A673 (cell line): ENCODE data around the gene MFNG. TPM values are rescaled to one million over a fixed set of nuclear protein-coding genes. Genes with fewer than 3 reads are reported as not detected.
"Not testable (repeated sequence)": the region's sequence is repeated elsewhere in the genome, so short reads cannot be mapped to it uniquely, and the experiment has no call there.

ENCODE experiments used
- BruUV-seq: library from RNA; stranded (reverse); fragments of 400-500 nt; replicated peaks from 2 replicates; lab custom pipeline; 2021; lab: Mats Ljungman, UMichigan
- CTCF ChIA-PET: fragments of 300-600 bp; sonication (Branson Sonifier 250); formaldehyde crosslinking; loops from one replicate; lab custom pipeline; 2022; ENCODE audit warnings: antibody characterized with exemption; lab: Charles Lee
- POLR2A ChIA-PET: fragments of 300-600 bp; sonication (Branson Sonifier 250); formaldehyde crosslinking; loops from one replicate; lab custom pipeline; 2022; ENCODE audit warnings: antibody characterized with exemption; ENCODE audit not compliant: low non-redundant PET; lab: Charles Lee
- DNase-seq: peaks from one replicate; pipeline ENCODE4 v3.0.0-alpha.2; 2015; ENCODE audit warnings: low spot score
- H3K27ac ChIP-seq: fragments of 200-600 bp; sonication (generic); 2 replicates; pipeline ENCODE4 v1.5.1; 2016; ENCODE audit warnings: mixed run types, low read depth, mild to moderate bottlenecking, mixed read lengths, antibody characterized with exemption, low read length; ENCODE audit not compliant: poor library complexity, severe bottlenecking
- H3K27me3 ChIP-seq: fragments of 200-600 bp; sonication (generic); replicated peaks from 2 replicates; pipeline ENCODE4 v1.6.1; 2017; ENCODE audit warnings: mixed run types, low read depth, mild to moderate bottlenecking, mixed read lengths, antibody characterized with exemption, low read length; ENCODE audit not compliant: insufficient read depth, poor library complexity
- H3K36me3 ChIP-seq: fragments of 200-600 bp; sonication (generic); 2 replicates; pipeline ENCODE4 v1.6.1; 2016; ENCODE audit warnings: mixed run types, mild to moderate bottlenecking, mixed read lengths, antibody characterized with exemption, low read length; ENCODE audit not compliant: insufficient read depth, poor library complexity, severe bottlenecking
- H3K4me1 ChIP-seq: fragments of 200-600 bp; sonication (generic); 2 replicates; pipeline ENCODE4 v1.6.1; 2017; ENCODE audit warnings: mixed run types, mild to moderate bottlenecking, mixed read lengths, antibody characterized with exemption, low read length; ENCODE audit not compliant: insufficient read depth, poor library complexity, severe bottlenecking
- H3K4me3 ChIP-seq: fragments of 200-600 bp; sonication (generic); 2 replicates; pipeline ENCODE4 v1.5.1; 2016; ENCODE audit warnings: low read depth, mixed run types, mild to moderate bottlenecking, mixed read lengths, low read length; ENCODE audit not compliant: poor library complexity, severe bottlenecking
- H3K9me3 ChIP-seq: fragments of 200-600 bp; sonication (generic); 2 replicates; pipeline ENCODE4 v1.6.1; 2016; ENCODE audit warnings: mixed run types, low read depth, mild to moderate bottlenecking, mixed read lengths, antibody characterized with exemption, low read length; ENCODE audit not compliant: poor library complexity, severe bottlenecking
- CTCF ChIP-seq: fragments of 300-800, 200-600 bp; sonication (generic); conservative IDR thresholded peaks from 2 replicates; pipeline ENCODE4 v1.5.1; 2017; ENCODE audit warnings: low read depth, mild to moderate bottlenecking, antibody characterized with exemption, low read length, moderate library complexity, mixed read lengths
- EZH2 ChIP-seq: fragments of 200-600 bp; sonication (generic); IDR thresholded peaks from 2 replicates; pipeline ENCODE4 v1.6.1; 2017; ENCODE audit warnings: borderline replicate concordance, low read depth, mild to moderate bottlenecking, mixed read lengths, antibody characterized with exemption, low read length; ENCODE audit not compliant: poor library complexity, severe bottlenecking
- intact Hi-C: fragments of 100-400 bp; cut with micrococcal nuclease; formaldehyde crosslinking; loops from one replicate; pipeline ENCODE4 v1.10.0; 2022; ENCODE audit not compliant: unreplicated experiment
- total RNA-seq: library from RNA; stranded (reverse); gene quantifications from 2 replicates; pipeline ENCODE4 v1.2.3, GENCODE V29; 2021

Gene MFNG
- total RNA-seq, 1 experiment from 2014 or later = not detected

- no peaks in the 10 kb centered on the region for H3K27me3 ChIP-seq
- TF ChIP-seq CTCF (no peak), EZH2 (no peak)
- H3K4me3 ChIP-seq = no peak overlapping the region
- CTCF ChIA-PET = no interaction called here
- no peak overlapping the region for H3K27ac ChIP-seq
- no peak for DNase-seq
- H3K9me3 ChIP-seq = no peaks in the 10 kb centered on the region
- BruUV-seq = no TSS peak
- no peaks in the 10 kb centered on the region for H3K36me3 ChIP-seq
- H3K4me1 ChIP-seq = no peaks in the 10 kb centered on the region
- POLR2A ChIA-PET = no interaction called here
- intact Hi-C loops = no loop called here
Measured at GRCh38 chr22:37470087-37470445, 16.1 kb downstream of the MFNG start.

GRCh38 chr22:37469416-37470086, 16.6 kb downstream of the MFNG start:
- H3K27ac ChIP-seq = no peak overlapping the region
- no peaks in the 10 kb centered on the region for H3K36me3 ChIP-seq
- BruUV-seq = no TSS peak
- H3K4me1 ChIP-seq = no peaks in the 10 kb centered on the region
- DNase-seq = no peak
- intact Hi-C loops = no loop called here
- no peaks in the 10 kb centered on the region for H3K9me3 ChIP-seq
- no peak overlapping the region for H3K4me3 ChIP-seq
- no peaks in the 10 kb centered on the region for H3K27me3 ChIP-seq
- CTCF ChIA-PET = no interaction called here
- TF ChIP-seq EZH2 = no peak
- TF ChIP-seq CTCF = no peak
- POLR2A ChIA-PET = no interaction called here

GRCh38 chr22:37468201-37468695, 17.9 kb downstream of the MFNG start:
- H3K4me3 ChIP-seq, H3K27ac ChIP-seq, H3K36me3 ChIP-seq, CTCF ChIA-PET, intact Hi-C loops, POLR2A ChIA-PET, H3K4me1 ChIP-seq, DNase-seq, BruUV-seq, H3K9me3 ChIP-seq, H3K27me3 ChIP-seq: not testable (repeated sequence)
